ENCODE results near the gene ADAMTS14.

GRCh38 chr10:70781461-70782051, 109.2 kb downstream of the ADAMTS14 start:
- no peak for TF ChIP-seq CTCF (conservative IDR thresholded peaks at IDR 0.05)
- no peak for TF ChIP-seq EZH2 (IDR thresholded peaks at IDR 0.05; ENCODE audit: low read depth)
